H1 (cell line): ENCODE results near the gene MYO1F. TPM values are rescaled to one million over a fixed set of nuclear protein-coding genes. Genes with fewer than 3 reads are reported as not detected.

Experiments used
- CTCF ChIA-PET: fragments of 300-600 bp; sonication (Branson Sonifier 250); formaldehyde crosslinking; loops from one replicate; lab custom pipeline; 2021; ENCODE audit not compliant: partially characterized antibody; lab: Charles Lee
- POLR2A ChIA-PET: fragments of 300-600 bp; sonication (Branson Sonifier 250); formaldehyde crosslinking; loops from one replicate; lab custom pipeline; 2021; ENCODE audit warnings: inconsistent platforms; ENCODE audit not compliant: partially characterized antibody; lab: Charles Lee
- DNase-seq, 2 experiments: peaks; one replicate each; pipeline versions ENCODE4 v3.0.0 to v3.0.0-alpha.2; 2010 to 2022; ENCODE audit warnings: low spot score in 2 of 2, low read depth in 1 of 2, mixed read lengths in 1 of 2
- FAIRE-seq: peaks from 2 replicates; lab custom pipeline; 2011; peaks lifted over from hg19 to GRCh38; lab: Jason Lieb, UNC
- H2AFZ ChIP-seq: 2 replicates; pipeline ENCODE4 v1.8.1; 2012; ENCODE audit warnings: low read length, inconsistent platforms
- H2AK5ac ChIP-seq: 2 replicates; pipeline ENCODE4 v1.6.1; 2013; ENCODE audit warnings: low read depth, low read length
- H2BK120ac ChIP-seq: replicated peaks from 2 replicates; pipeline ENCODE3; 2013; ENCODE audit warnings: low read depth, low read length, inconsistent platforms
- H2BK12ac ChIP-seq: 2 replicates; pipeline ENCODE4 v1.6.1; 2013; ENCODE audit warnings: low read depth, low read length
- H2BK15ac ChIP-seq: 2 replicates; pipeline ENCODE4 v1.6.1; 2013; ENCODE audit warnings: low read length
- H2BK20ac ChIP-seq: 2 replicates; pipeline ENCODE4 v1.6.1; 2013; ENCODE audit warnings: low read length
- H2BK5ac ChIP-seq: 2 replicates; pipeline ENCODE4 v1.6.1; 2013; ENCODE audit warnings: low read depth, low read length
- H3K14ac ChIP-seq: 2 replicates; pipeline ENCODE4 v1.6.1; 2013; ENCODE audit warnings: inconsistent platforms; ENCODE audit not compliant: insufficient read length
- H3K18ac ChIP-seq: 2 replicates; pipeline ENCODE4 v1.6.1; 2013; ENCODE audit warnings: low read length; ENCODE audit errors: extremely low read depth
- H3K23ac ChIP-seq: 2 replicates; pipeline ENCODE4 v1.6.1; 2013; ENCODE audit warnings: inconsistent platforms; ENCODE audit not compliant: insufficient read length
- H3K23me2 ChIP-seq: 2 replicates; pipeline ENCODE4 v1.6.1; 2013; ENCODE audit warnings: low read depth, low read length
- H3K27ac ChIP-seq: 2 replicates; pipeline ENCODE4 v1.6.1; 2011; ENCODE audit warnings: low read depth, low read length, inconsistent platforms
- H3K27me3 ChIP-seq, 4 experiments: replicated peaks in 1 of 4; 1 replicate in 1 of 4; 2 replicates in 3 of 4; pipeline versions ENCODE4 v1.6.1 to v1.8.1; 2011 to 2013; ENCODE audit warnings: low read length in 3 of 4, mild to moderate bottlenecking in 3 of 4, inconsistent platforms in 2 of 4, mixed read lengths in 2 of 4, moderate library complexity in 1 of 4; ENCODE audit not compliant: control insufficient read depth in 3 of 4, insufficient read depth in 3 of 4; ENCODE audit errors: extremely low read depth in 1 of 4
- H3K36me3 ChIP-seq, 4 experiments: 2 replicates each; pipeline versions ENCODE4 v1.6.1 to v1.8.1; 2011 to 2013; ENCODE audit warnings: mild to moderate bottlenecking in 4 of 4, low read length in 3 of 4, moderate library complexity in 2 of 4, control low read depth in 1 of 4, inconsistent platforms in 1 of 4; ENCODE audit not compliant: insufficient read depth in 4 of 4, control insufficient read depth in 2 of 4
- H3K4ac ChIP-seq: replicated peaks from 2 replicates; pipeline ENCODE3; 2013; ENCODE audit warnings: low read length, low read depth, mixed read lengths, inconsistent platforms; ENCODE audit not compliant: insufficient read length
- H3K4me1 ChIP-seq, 4 experiments: replicated peaks in 1 of 4; 1 replicate in 1 of 4; 2 replicates in 3 of 4; pipeline versions ENCODE4 v1.6.1 to v1.8.1; 2011 to 2013; ENCODE audit warnings: low read length in 3 of 4, inconsistent platforms in 2 of 4, mixed read lengths in 1 of 4; ENCODE audit not compliant: insufficient read depth in 4 of 4, control insufficient read depth in 3 of 4
- H3K4me2 ChIP-seq, 2 experiments: 2 replicates each; pipeline versions ENCODE4 v1.6.1 to v1.8.1; 2011 to 2013; ENCODE audit warnings: low read depth in 2 of 2, low read length in 2 of 2, control low read depth in 1 of 2, inconsistent platforms in 1 of 2, mild to moderate bottlenecking in 1 of 2; ENCODE audit not compliant: insufficient read depth in 1 of 2
- H3K4me3 ChIP-seq, 4 experiments: fragments of 200-600, 300-600 bp in 1 of 4; sonication (generic), shearing (Covaris generic), sonication (Bioruptor Twin) in 1 of 4; 2 replicates each; pipeline versions ENCODE4 v1.5.1 to v1.8.1; 2011 to 2016; ENCODE audit warnings: low read length in 4 of 4, low read depth in 3 of 4, control low read depth in 2 of 4, inconsistent platforms in 2 of 4, mild to moderate bottlenecking in 2 of 4, mixed read lengths in 1 of 4, moderate library complexity in 1 of 4; ENCODE audit not compliant: insufficient read depth in 2 of 4; ENCODE audit errors: extremely low read depth in 1 of 4
- H3K56ac ChIP-seq: replicated peaks from 2 replicates; pipeline ENCODE3; 2013; ENCODE audit warnings: low read depth, mild to moderate bottlenecking, mixed read lengths, low read length, inconsistent platforms; ENCODE audit not compliant: insufficient read length
- H3K79me1 ChIP-seq: 2 replicates; pipeline ENCODE4 v1.6.1; 2013; ENCODE audit warnings: low read depth, low read length, control low read depth
- H3K79me2 ChIP-seq, 2 experiments: 2 replicates each; pipeline versions ENCODE4 v1.6.1 to v1.8.1; 2012 to 2013; ENCODE audit warnings: low read length in 2 of 2, mild to moderate bottlenecking in 2 of 2, inconsistent platforms in 1 of 2; ENCODE audit not compliant: insufficient read depth in 2 of 2, control insufficient read depth in 1 of 2
- H3K9ac ChIP-seq, 4 experiments: replicated peaks in 1 of 4; 1 replicate in 1 of 4; 2 replicates in 3 of 4; pipeline versions ENCODE4 v1.6.1 to v1.8.1; 2011 to 2013; ENCODE audit warnings: low read depth in 3 of 4, low read length in 3 of 4, control low read depth in 2 of 4, mild to moderate bottlenecking in 2 of 4, moderate library complexity in 2 of 4, inconsistent platforms in 1 of 4; ENCODE audit errors: extremely low read depth in 1 of 4
- H3K9me3 ChIP-seq, 2 experiments: 2 replicates each; pipeline versions ENCODE4 v1.6.1 to v1.8.1; 2012 to 2013; ENCODE audit warnings: mild to moderate bottlenecking in 2 of 2, moderate library complexity in 2 of 2, control low read depth in 1 of 2, inconsistent platforms in 1 of 2, low read depth in 1 of 2, low read length in 1 of 2, mixed read lengths in 1 of 2; ENCODE audit not compliant: insufficient read depth in 2 of 2
- H4K20me1 ChIP-seq, 2 experiments: replicated peaks in 1 of 2; 2 replicates each; pipeline versions ENCODE3 to v1.8.1; 2011 to 2013; ENCODE audit warnings: inconsistent platforms in 2 of 2, low read length in 2 of 2, mild to moderate bottlenecking in 1 of 2; ENCODE audit not compliant: insufficient read depth in 2 of 2, control insufficient read depth in 1 of 2
- H4K5ac ChIP-seq: 2 replicates; pipeline ENCODE4 v1.6.1; 2013; ENCODE audit warnings: low read length, low read depth, mixed read lengths, inconsistent platforms; ENCODE audit not compliant: insufficient read length
- H4K8ac ChIP-seq: 2 replicates; pipeline ENCODE4 v1.8.0; 2013; ENCODE audit warnings: mild to moderate bottlenecking, moderate library complexity, low read length, inconsistent platforms; ENCODE audit not compliant: insufficient read depth; ENCODE audit errors: extremely low read depth
- H4K91ac ChIP-seq: replicated peaks from 2 replicates; pipeline ENCODE3; 2013; ENCODE audit warnings: low read length, mixed read lengths, inconsistent platforms; ENCODE audit not compliant: insufficient read length
- ATF3 ChIP-seq: IDR thresholded peaks from 2 replicates; pipeline ENCODE4 v1.6.1; 2011; ENCODE audit warnings: low read depth, mild to moderate bottlenecking, low read length; ENCODE audit not compliant: insufficient read depth
- BCL11A ChIP-seq, 2 experiments: IDR thresholded peaks; one replicate each; pipeline ENCODE4 v1.6.1; 2011; ENCODE audit warnings: low read depth in 2 of 2, low read length in 2 of 2, mild to moderate bottlenecking in 2 of 2
- EP300 ChIP-seq, 2 experiments: IDR thresholded peaks; 1 replicate in 1 of 2; 2 replicates in 1 of 2; pipeline ENCODE4 v1.6.1; 2011 to 2012; ENCODE audit warnings: low read depth in 2 of 2, low read length in 2 of 2, mild to moderate bottlenecking in 2 of 2, borderline replicate concordance in 1 of 2, inconsistent platforms in 1 of 2, moderate library complexity in 1 of 2
- JUN ChIP-seq: IDR thresholded peaks from 2 replicates; pipeline ENCODE4 v1.6.1; 2011; ENCODE audit warnings: low read depth, mild to moderate bottlenecking, improper control_type of control experiment, low read length
- RAD21 ChIP-seq, 2 experiments: IDR thresholded peaks in 1 of 2; conservative IDR thresholded peaks in 1 of 2; 2 replicates each; pipeline ENCODE4 v1.6.1; 2011; ENCODE audit warnings: low read depth in 2 of 2, low read length in 2 of 2, improper control_type of control experiment in 1 of 2, inconsistent platforms in 1 of 2, mild to moderate bottlenecking in 1 of 2, moderate library complexity in 1 of 2
- SP4 ChIP-seq: IDR thresholded peaks from 2 replicates; pipeline ENCODE4 v1.6.1; 2012; ENCODE audit warnings: low read length, inconsistent platforms
- SRF ChIP-seq: IDR thresholded peaks from 2 replicates; pipeline ENCODE4 v1.6.1; 2011; ENCODE audit warnings: mild to moderate bottlenecking, low read depth, low read length, moderate library complexity
- WGBS, 2 experiments: shearing (Covaris generic) in 1 of 2; methylation state at CpG; one replicate each; pipeline versions ENCODE4 v1.1.6 to v1.1.7; 2013 to 2015; ENCODE audit warnings: low lambda C conversion rate in 2 of 2, mixed read lengths in 2 of 2, inconsistent platforms in 1 of 2, low coverage in 1 of 2, missing lambda C conversion rate in 1 of 2; ENCODE audit not compliant: insufficient replicate concordance in 2 of 2, insufficient coverage in 1 of 2, insufficient read length in 1 of 2; ENCODE audit errors: extremely low coverage in 1 of 2, missing lambda C conversion rate in 1 of 2; 5-methylcytosine and 5-hydroxymethylcytosine counted together
- polyA plus RNA-seq, 7 experiments: library from polyadenylated mRNA; depleted of rRNA in 3 of 7; stranded (reverse) in 5 of 7; unstranded in 2 of 7; fragments of >200 nt in 5 of 7; fragments of 200-250 nt in 2 of 7; gene quantifications; 1 replicate in 5 of 7; 2 replicates in 1 of 7; 4 replicates in 1 of 7; pipeline versions ENCODE4 v1.2.1 to v1.2.3, GENCODE V29; 2011 to 2013; ENCODE audit warnings: missing spikeins in 2 of 7, mixed read lengths in 2 of 7
- total RNA-seq: library from RNA; stranded (reverse); fragmentation: NEBNext Ultra II Directional; extraction: Animal tissue kit (Norgen Biotek cat#: 25700); gene quantifications from 2 replicates; pipeline ENCODE4 v1.2.1, GENCODE V29; 2021

The MYO1F gene
- total and polyA plus RNA-seq, 2 of the 8 experiments (the other 6 are each of a cell fraction or from before 2014, with no cell fraction given) = 1.4 to 4.6 TPM

GRCh38 chr19:8614455-8614854 is 37.2 kb upstream of the MYO1F start:
- peaks cover 9% of the 10 kb centered on the region for H3K23me2 ChIP-seq
- TF ChIP-seq RAD21 (IDR thresholded peaks at IDR 0.05 in 1 of 2, conservative IDR thresholded peaks at IDR 0.05 in 1 of 2; ENCODE audit: low read depth in 2 of 2, low read length in 2 of 2) (no peak), SRF (no peak), EP300 (IDR thresholded peaks at IDR 0.05; ENCODE audit: borderline replicate concordance in 1 of 2, low read depth in 2 of 2, low read length in 2 of 2) (no peak), BCL11A (IDR thresholded peaks at IDR 0.05; ENCODE audit: low read depth in 2 of 2, low read length in 2 of 2) (no peak), JUN (no peak), SP4 (no peak), ATF3 (no peak)

More at GRCh38 chr19:8614455-8614854, 37.2 kb upstream of the MYO1F start:
- ChIA-PET POLR2A (interaction anchor here (1.2 to 2.9 kb wide), 4 partner anchors 12 to 23 kb away, joined by 4 to 15 read pairs (median 6); no protein-coding TSS in a partner anchor), CTCF (interaction anchor here (0.6 to 6.0 kb wide), 19 partner anchors 9 to 465 kb away, joined by 3 to 26 read pairs (median 4); partner anchors contain the start of gene NFILZ)
- no peaks in the 10 kb centered on the region for H4K20me1 ChIP-seq
- no peak overlapping the region for H4K5ac ChIP-seq
- H3K14ac ChIP-seq = no peak overlapping the region
- DNase-seq (no peak), FAIRE-seq (no peak)
- H3K4me2 ChIP-seq = no peak overlapping the region
- no peak overlapping the region for H3K23ac ChIP-seq
- H3K9ac ChIP-seq = no peak overlapping the region
- no peak overlapping the region; the same call in 1 of the 2 replicates for H2BK12ac ChIP-seq
- peaks cover 0 to 6% of the 10 kb centered on the region in 2 experiments; a peak in 1 of 4 replicates for H3K79me2 ChIP-seq
- H2BK120ac ChIP-seq = no peak overlapping the region
- no peaks in the 10 kb centered on the region for H3K9me3 ChIP-seq
- H3K4ac ChIP-seq = no peak overlapping the region
- peaks cover 3 to 14% (median 8%) of the 10 kb centered on the region in 4 experiments for H3K4me1 ChIP-seq
- no peaks in the 10 kb centered on the region for H3K27me3 ChIP-seq
- no peak overlapping the region for H4K91ac ChIP-seq
- H4K8ac ChIP-seq = no peak overlapping the region
- no peak overlapping the region for H2BK5ac ChIP-seq
- H3K56ac ChIP-seq = no peak overlapping the region
- H3K27ac ChIP-seq = no peak overlapping the region
- no peaks in the 10 kb centered on the region for H3K79me1 ChIP-seq
- H3K4me3 ChIP-seq = no peak overlapping the region
- H3K18ac ChIP-seq = no peak overlapping the region
- H2BK20ac ChIP-seq = no peak overlapping the region
- no peak overlapping the region for H2AK5ac ChIP-seq
- whole genome bisulfite sequencing, 2 experiments = 92% methylated on average over 2 of the region's 2 CpGs; no CpG with 5 or more reads in 1 of the 2 experiments
- H3K36me3 ChIP-seq = no peaks in the 10 kb centered on the region
- H2AFZ ChIP-seq = no peak overlapping the region
- H2BK15ac ChIP-seq = no peak overlapping the region
